Superior temporal gyrus (tissue), 1 donor: ENCODE results near the gene ZNF503.
"Not testable (repeated sequence)": the region's sequence is repeated elsewhere in the genome, so short reads cannot be mapped to it uniquely, and the experiment has no call there.

ENCODE experiments used
- DNase-seq: peaks from one replicate; pipeline ENCODE4 v3.0.0-alpha.2; 2016; ENCODE audit errors: extremely low spot score

ZNF503 gene

DNA sequence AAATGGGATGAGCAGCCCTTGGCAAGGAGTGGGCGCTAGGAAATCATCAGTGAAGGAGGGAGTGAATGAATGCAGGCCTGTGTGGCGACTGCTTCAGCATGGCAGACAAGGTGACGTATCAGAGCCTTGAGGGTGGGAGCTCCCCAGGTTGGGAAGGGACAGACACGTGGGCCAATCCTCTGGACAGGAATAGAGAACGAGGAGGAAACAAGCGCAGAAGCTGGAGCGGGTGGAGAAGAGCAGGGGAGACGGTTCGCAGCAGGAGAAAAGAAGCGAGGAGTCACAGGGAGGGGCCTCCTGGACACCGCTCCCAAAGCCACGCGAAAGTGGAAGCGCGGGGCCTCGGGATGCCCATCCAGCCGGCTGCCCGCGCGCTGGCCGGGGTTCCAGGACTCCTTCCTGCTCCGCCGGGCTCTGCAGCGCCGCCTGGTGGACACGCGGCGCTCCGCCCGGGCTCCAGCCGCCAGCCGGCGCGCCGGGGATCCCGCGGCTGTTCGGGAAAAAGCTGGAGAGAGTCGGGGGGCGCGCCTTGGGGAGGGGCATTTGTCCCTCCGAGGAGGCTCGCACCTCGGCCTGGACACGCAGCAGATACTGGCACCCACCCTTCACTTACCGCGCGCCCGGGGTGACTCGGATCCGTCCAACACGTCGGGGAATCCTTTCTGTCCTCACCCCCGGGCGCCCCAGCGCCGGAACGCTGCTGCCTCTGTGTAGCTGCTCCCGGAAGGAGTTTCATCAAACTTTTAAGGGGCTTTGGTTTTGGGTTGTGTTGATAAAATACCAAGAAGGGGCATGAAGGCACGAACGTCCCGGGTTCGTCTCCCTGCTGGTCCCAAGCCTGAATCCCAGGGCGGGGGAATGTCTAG is 6.3 kb downstream of the ZNF503 start:
- DNase-seq: no peak

DNA sequence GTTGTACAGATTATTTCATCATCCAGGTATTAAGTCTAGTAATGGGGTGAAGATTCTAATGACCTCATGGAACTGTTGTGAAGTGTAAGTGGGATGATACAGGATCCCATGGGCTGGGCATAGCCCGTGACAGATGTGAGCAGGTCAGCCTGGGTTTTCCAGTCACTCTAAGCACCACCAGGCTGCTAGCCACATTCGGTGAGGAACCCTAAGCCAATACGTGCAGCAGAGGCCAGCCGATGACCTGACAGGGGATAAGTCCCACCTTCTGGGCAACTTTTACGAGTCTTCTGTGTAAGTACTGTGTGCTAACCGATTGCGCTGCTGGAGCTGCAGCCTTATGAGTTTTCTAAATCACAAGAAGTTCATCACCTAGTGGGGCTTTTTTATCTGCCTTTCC is 7.3 kb downstream of the ZNF503 start:
- no peak for DNase-seq

DNA sequence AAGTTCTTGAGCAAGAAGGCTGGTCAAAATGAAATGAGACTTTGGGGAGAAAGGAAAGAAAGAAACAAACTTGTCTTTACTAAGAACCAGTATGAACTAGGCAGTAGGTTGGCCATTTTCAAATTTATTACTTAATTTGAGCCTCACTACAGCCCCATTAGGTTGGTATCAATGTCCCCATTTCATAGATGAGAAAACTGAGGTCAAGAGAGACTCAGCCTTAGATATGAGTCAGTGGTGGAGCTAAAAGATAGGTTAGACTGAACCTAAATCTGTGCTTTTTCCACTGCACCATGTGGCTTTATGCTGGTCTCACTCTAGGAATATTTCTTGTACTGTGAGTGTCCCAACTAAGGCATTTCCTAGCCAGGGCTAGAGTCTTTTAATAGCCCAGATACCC is 8.8 kb downstream of the ZNF503 start:
- DNase-seq: no peak

DNA sequence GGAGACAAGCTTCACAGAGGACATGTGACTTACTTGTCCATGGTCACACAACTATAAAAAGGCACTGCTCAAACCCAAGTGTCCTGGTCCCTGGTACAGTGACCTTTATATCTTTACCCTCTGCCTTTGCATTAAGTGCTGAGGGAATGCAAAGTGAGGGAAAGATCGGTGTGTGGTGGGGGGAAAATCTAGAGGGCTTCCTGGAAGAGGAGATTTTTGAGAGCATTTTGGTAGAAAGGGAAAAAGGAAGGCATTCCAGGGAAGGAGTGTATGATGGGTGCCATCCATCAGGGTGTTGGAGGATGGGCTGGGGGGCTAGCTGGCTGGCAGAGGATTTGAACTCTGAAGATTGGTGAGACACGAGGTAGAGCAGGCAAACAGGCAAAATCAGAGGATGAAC is 9.3 kb downstream of the ZNF503 start:
- no peak for DNase-seq

DNA sequence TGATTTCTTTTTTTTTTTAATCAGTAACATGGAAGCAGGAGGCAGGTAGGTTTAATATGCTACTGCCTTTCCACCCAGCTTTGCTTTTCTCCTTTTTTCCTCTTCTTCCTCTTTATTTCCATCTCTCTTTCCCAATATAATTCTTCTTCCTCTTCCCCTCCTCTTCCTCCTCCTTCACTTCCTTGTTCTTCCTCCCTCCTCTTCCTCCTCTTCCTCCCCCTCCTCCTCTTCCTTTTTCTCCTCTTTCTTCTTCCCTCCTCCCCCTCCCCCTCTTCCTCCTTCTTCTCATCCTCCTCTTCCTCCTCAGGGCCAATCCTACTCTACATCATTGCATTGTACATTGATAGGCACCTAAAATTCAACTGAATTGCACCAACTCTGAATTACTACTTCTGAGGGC is 11.4 kb downstream of the ZNF503 start:
- DNase-seq: no peak

DNA sequence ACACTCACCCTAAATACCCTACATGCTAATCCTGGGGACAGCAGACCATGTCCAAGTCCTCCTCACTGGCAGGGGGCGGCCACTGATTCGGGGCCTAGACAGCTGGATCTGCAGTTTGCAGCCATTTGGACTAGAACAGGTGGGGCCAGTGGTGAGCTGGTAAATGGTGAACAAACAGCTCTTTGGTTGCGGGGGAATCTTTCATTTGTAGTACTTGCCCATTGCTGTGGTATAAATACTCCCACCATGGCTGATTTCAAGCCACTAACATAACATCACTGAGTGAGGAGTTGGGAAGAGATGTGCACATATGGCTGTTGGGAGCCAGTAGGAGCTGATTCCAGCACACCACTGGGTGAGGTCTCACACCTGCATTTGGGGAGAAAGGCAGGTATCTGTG is 13.5 kb downstream of the ZNF503 start:
- DNase-seq: no peak

DNA sequence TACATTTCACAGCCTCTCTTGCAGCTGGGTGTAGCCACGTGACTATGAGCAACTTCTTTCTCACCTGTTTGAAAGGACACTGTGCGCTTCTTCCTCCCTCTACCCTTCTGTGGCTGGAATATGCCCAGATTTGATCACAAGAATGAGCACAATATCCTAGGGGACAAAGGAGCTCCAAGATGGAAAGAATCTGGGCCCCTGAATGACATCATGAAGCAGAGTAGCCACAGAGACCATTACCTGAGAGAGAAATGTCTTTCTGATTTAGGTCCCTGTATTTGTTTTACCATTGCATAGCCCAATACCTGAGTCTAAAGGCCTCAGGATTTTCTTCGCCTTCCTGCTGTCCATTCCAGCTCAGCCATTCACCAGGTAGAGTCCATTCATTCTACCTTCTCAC is 15.4 kb downstream of the ZNF503 start:
- DNase-seq: no peak

DNA sequence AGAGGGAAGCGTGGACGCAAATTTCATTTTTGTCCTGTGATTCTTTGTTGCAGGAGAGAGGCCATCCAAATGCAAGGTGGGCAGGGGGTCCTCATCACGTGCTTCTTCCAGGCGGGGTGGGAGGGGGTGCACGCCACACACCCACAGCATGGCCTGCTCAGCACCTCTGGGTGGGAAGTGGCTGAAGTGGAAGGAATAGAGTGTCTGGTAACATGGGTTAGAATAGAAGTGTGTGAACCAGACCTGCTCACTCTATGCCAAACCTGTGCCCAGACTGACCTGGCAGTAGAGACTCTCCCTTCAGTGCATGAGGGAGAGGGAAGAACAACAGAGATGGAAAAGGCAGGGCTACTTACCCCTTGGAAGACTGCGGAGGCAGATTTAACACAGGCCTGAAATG is 21.7 kb downstream of the ZNF503 start:
- DNase-seq: no peak

DNA sequence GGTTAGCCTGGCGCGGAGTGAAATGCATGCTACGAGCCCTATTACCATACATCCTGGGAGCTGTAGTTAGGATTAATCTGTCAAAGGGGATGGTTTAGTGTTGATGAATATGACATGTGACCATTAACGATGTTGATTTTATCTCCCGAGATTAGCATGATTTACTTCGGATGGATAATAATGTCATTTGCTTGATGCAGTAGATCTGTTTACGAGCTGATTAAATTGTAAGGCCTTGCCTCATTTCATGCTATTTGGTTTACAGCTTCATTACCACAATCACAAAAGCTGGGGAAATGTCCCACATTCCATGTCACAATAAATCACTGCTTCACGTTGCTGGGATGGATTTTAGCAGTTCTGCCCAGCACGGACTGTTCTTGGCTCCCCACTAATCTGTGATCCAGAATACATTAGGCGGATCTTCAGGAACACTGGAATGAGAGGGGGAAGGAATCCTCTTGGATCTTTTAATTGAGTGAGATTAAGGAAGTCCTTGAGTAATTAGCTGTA is 22.3 kb downstream of the ZNF503 start:
- no peak for DNase-seq

DNA sequence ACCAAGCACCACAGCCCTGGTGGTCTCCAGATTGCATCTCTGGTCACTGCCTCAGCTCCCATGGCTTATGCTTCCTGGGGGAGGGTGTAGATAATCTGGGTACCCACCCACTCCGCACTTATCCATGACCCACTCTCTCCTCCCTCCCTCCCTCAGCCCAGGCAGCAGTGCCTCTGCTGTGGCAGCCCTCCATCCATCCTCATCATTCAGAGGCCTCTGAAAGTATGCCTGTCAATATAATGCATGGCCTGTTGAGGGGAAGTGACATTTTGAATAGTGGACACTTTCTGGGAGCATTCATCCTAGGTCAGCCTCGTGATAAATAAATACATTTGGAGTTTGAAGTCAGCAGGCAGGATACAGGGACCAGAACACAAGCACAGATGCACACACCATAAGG is 23.2 kb downstream of the ZNF503 start:
- no peak for DNase-seq

DNA sequence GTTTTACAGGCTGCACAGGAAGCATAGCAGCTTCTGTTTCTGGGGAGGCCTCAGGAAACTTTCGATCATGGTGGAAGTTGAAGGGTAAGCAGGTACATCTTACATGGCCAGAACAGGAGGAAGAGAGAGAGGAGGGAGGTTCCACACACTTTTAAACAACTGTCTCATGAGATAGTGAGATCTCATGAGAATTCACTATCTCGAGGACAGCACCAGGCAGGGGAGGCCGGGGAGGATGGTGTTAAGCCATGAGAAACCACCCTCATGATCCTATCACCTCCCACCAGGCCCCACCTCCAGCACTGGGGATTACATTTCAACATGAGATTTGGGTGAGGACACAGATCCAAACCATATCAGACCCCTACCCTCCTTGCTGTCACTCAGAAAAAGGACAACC is 23.7 kb downstream of the ZNF503 start:
- DNase-seq: no peak

DNA sequence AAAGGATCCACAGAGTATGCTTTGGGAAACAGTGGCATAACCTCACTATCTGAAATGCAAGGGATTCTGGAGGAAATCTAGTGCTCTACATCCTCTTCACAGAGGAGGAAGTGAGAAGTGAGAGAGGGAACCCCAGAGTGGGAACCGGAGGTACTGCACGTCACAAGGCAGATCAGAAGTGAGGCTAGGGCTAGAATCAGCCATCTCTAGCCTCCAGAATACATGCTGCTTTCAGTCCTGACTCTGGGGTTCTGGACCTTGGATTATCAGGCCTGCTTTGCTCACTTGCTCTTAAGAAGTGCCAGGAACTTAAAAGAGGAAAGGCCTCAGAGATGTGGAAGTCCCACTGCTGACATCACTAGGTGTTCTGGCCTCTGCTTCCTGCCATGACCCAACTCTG is 25.7 kb downstream of the ZNF503 start:
- DNase-seq: peak; percentile 28

DNA sequence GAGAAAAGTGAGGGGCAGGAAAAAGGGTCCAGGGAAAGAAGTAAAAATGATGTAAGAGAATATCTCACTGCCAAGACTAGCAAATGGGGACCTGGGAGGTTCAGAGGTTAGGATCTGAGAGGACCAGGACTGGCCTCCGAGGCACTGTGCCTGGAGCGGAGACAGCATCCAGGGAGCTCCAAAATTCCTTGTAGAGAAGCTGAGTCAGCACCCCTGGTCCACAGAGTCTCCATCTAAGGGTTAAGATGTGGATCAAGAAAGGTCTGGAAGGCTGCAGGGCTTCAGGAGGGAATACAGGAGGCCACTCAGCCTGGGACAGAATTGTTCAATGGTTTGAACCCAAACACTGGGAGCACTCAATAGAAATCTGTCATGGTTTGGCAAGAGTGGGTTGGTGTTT is 30.6 kb downstream of the ZNF503 start:
- DNase-seq: no peak

DNA sequence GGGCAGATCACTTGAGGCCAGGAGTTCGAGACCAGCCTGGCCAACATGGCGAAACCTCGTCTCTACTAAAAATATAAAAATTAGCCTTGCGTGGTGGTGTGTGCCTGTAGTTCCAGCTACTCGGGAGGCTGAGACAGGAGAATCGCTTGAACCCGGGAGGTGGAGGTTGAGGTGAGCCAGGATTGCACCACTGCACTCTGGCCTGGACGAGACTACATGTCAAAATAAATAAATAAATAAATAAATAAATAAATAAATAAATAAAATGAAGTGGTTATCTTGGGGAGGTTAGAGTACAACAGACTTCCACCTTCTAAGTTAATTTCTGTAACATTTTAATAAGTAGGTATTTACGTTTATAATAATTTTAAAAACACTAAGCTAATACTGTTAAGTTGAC is 31.7 kb downstream of the ZNF503 start:
- DNase-seq: not testable (repeated sequence)

DNA sequence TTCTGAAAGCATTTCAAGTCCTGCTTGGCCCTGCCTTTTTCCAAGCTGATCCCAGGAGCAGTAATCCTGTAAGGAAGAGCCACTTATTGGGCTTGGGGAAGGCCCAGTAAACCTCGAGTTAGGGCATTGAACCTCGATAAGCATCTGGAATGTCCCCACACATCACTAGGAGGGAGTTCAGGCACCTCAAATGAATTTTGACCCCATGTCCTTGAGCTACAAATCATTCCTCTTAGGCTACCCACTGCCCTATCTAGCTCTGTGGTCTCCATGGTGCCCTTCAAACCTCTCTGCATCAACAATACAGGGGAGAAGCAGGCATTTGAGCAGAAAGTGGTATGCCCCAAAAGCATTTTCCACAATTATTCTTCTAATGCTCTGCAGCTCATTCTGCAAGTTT is 33.7 kb downstream of the ZNF503 start:
- DNase-seq: no peak

DNA sequence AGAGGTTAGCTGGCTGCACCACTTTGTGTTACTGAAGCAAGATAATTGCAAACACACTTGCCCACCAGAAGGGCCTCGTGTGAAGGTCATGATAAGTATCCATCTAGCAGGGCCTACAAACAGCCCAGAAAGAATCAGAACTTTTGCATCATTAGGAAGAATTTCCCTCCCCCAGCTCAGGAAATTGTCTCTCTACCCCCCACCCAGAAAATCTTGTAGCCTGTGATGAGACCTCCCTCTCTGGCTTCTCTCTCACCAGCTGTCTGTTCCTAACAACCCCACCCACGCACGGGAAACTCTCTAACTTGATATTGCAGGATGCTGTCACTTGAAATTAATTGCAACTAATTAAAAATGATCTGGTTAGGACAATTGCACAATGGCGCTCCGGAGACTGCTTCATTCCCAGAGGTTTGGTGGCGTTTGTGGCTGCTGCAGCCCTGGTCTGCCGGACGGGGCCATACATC is 34.5 kb downstream of the ZNF503 start:
- DNase-seq: no peak

DNA sequence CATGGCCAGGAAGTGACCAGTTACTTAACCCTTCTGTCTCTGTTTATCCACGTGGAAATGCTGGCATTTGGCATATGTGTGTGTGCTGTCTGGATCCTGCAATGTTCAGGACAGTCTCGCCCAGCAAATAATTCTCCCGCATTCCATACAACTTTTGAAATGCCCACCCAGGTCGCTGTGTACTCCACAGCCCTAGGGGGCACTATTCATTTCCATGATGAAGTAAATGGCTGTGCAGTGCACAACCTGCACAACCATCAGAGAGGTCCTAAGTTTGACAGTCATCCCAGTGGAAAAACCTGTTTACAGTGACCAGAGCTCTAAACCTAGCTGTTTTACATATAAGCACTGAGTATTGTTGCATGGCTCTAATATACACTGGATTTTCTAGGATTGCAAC is 38.1 kb downstream of the ZNF503 start:
- no peak for DNase-seq

DNA sequence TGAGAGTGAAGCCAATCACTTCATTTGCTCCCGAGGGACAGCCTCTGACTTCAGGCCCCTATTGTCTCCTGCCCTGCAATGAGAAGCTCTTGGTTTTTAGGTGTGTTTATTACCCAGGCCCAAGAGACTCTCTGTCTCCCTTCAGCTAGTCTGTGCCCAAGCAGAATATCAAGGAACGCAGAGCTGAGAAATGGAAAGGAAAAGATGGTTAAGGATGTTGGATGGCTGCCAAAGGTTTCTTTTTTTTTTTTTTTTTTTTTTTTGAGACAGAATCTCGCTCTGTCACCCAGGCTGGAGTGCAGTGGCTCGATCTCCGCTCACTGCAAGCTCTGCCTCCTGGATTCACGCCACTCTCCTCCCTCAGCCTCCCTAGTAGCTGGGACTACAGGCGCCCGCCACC is 41.7 kb downstream of the ZNF503 start:
- DNase-seq: not testable (repeated sequence)

DNA sequence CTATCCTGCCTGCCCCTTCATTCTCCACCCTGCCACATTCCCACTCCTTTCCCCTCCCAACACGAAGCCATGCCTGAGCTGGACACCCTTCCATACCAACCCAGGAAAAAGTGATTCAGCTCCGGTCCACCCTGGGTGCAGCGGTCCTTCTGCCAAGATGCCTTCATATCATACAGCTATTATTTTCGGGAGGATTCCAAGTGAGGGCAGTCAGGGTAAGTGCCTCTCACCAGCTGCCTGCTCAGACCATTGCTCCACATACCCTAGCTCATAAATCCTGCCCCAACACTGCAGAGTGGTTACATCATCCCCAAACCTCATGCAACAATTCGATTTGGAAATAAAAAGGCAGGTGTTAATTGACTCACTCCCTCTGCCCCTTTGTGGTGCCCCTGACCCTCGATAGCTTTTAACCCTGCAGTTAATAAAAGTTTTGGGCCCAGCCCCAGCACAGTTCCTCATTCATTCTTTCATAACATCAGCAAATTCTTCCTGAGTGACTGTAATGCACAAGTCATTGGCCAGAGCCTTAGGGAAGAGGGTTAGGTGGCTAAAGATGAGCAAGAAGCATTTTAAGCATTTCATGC is 42.6 kb downstream of the ZNF503 start:
- DNase-seq: no peak

DNA sequence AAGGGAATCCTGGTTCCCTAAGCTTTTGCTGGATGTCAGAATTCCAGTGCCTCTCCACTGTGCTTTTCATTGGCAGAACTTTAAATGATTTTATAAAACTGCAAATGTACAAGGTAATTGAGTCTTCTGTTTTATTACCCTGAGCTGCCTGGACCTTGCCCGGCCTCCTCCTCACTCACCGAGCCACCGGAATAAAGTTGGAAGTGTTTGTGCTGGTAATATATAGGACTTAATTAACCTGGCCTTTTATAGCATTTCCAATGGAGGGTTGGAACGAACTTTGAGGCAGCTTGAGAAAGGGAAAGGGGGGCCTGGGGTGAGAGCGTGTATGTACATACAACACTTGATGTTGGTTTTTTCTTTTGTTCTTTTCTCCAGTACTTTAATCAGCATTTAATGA is 43.4 kb downstream of the ZNF503 start:
- no peak for DNase-seq

DNA sequence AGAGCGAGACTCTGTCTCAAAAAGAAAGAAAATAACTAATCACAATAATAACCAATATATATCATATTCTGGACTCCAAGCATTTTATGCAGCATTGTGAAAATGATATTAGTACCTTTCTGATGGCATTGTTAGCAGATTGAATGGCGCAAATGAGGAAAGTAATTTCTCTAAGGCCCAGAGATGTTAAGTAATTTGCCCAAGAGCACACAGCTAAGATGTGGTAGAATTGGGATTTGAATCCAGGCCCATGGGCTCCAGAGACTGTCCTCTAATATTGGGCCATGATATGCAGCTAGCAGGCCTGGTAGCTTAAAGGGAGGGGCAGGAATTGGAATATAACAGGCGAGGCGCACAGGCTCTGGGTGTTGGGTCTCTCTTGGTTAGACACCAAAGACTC is 44.1 kb downstream of the ZNF503 start:
- no peak for DNase-seq

DNA sequence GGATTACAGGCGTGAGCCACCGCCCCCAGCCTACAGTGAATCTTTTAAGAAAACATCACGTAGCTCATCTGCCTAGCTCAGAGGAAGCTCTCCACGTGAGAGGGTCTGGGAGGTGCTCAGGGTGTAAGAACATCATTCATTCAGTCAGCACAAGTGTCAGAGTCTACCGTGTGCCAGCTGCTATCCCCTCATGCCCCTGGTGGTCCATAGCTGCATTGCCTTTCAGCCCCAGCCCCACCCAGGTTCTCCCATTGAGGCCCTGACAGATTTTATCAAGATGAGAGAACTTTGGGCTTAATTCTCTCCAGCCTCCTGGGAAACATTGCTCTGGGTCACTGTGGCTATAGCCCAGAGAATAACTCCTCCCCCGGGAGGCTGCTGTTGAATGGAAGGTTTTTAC is 45.1 kb downstream of the ZNF503 start:
- no peak for DNase-seq

DNA sequence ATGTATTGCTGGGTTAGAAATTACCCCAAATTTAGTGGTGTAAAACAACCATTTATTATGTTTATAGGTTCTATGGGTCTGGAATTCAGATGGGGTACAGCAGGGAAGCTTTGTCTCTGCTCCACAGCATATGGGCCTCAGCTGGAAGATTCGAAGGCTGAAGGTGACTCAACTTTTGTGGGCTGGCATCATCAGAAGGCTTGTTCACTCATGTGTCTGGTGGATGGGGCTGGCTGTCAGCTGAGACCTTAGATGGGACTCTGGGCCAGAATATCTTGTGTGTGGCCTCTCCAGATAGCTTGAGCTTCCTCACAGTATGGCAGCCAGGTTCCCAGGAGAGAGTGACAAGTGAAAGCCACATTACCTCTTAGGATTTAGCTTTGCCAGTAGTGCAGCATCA is 45.9 kb downstream of the ZNF503 start:
- no peak for DNase-seq
